NCI-H187 (cell line): ENCODE measurements around the gene TIMM17A.

Experiments
- DNase-seq, 2 experiments: peaks; one replicate each; lab custom pipeline; 2025; lab: John Stamatoyannopoulos, UW

The TIMM17A gene

GRCh38 chr1:201955009-201955728 is at the start of gene TIMM17A:
Gene TIMM17A, plus strand, starts transcription at chr1:201955503. Its CDS starts 24 bp downstream, at chr1:201955527.
- DNase-seq, result peak; percentile 53 to 81

GRCh38 chr1:201906336-201906735 is 49.0 kb upstream of the TIMM17A start:
- no peak for DNase-seq

GRCh38 chr1:201907621-201908020 is 47.7 kb upstream of the TIMM17A start:
- no peak for DNase-seq

- no peak for DNase-seq
These were observed 43.3 kb upstream of the TIMM17A start for GRCh38 chr1:201911826-201912571.

GRCh38 chr1:201912832-201913231 is 42.5 kb upstream of the TIMM17A start:
- DNase-seq, result no peak

GRCh38 chr1:201914456-201915235 is 40.7 kb upstream of the TIMM17A start:
- DNase-seq, result no peak

GRCh38 chr1:201916649-201917249 is 38.6 kb upstream of the TIMM17A start:
- no peak for DNase-seq

GRCh38 chr1:201917362-201918033 is 37.8 kb upstream of the TIMM17A start:
- DNase-seq, result no peak

GRCh38 chr1:201918343-201918742 is 37.0 kb upstream of the TIMM17A start:
- no peak for DNase-seq

- no peak for DNase-seq
These were observed 33.2 kb upstream of the TIMM17A start for GRCh38 chr1:201921952-201922558.

GRCh38 chr1:201925301-201925567 is 30.1 kb upstream of the TIMM17A start:
- DNase-seq, result no peak

GRCh38 chr1:201925981-201926645 is 29.2 kb upstream of the TIMM17A start:
- DNase-seq, result no peak

GRCh38 chr1:201928266-201928665 is 27.0 kb upstream of the TIMM17A start:
- no peak for DNase-seq

GRCh38 chr1:201930137-201930536 is 25.2 kb upstream of the TIMM17A start:
- DNase-seq, result no peak

- no peak for DNase-seq
These were observed 24.5 kb upstream of the TIMM17A start for GRCh38 chr1:201930803-201931202.

GRCh38 chr1:201933840-201934430 is 21.4 kb upstream of the TIMM17A start:
- DNase-seq, result no peak

- DNase-seq, result no peak
These were observed 17.6 kb upstream of the TIMM17A start for GRCh38 chr1:201937624-201938213.

GRCh38 chr1:201938440-201939035 is 16.8 kb upstream of the TIMM17A start:
- no peak for DNase-seq

GRCh38 chr1:201939148-201939547 is 16.2 kb upstream of the TIMM17A start:
- no peak for DNase-seq

GRCh38 chr1:201939574-201939973 is 15.7 kb upstream of the TIMM17A start:
- no peak for DNase-seq
